Liver (tissue), 3 donors: Measurements from ENCODE around the gene MCMBP.

Experiments used
- CTCF ChIP-seq: fragments of 150-350 bp; IDR thresholded peaks from 2 replicates; pipeline ENCODE4 v1.5.1; 2017; ENCODE audit warnings: improper control_type of control experiment, low read depth, low read length; ENCODE audit not compliant: missing input control
- JUND ChIP-seq, 2 donors: IDR thresholded peaks; 2 replicates each; pipeline ENCODE4 v1.6.1; 2016; ENCODE audit warnings: antibody characterized with exemption in 2 of 2
- RAD21 ChIP-seq, 2 donors: IDR thresholded peaks; 2 replicates each; pipeline ENCODE4 v1.6.1; 2016; ENCODE audit warnings: antibody characterized with exemption in 2 of 2, mild to moderate bottlenecking in 2 of 2
- TF ChIP-seq, protein P1 (sequence below): IDR thresholded peaks from 2 replicates; pipeline ENCODE4 v1.6.1; 2016; ENCODE audit warnings: antibody characterized with exemption, mild to moderate bottlenecking
- TF ChIP-seq, protein P2 (sequence below): IDR thresholded peaks from 2 replicates; pipeline ENCODE4 v1.6.1; 2016; ENCODE audit warnings: antibody characterized with exemption
- donor health status: healthy.
- donor health status: healthy.

GRCh38 chr10:119786117-119786769 lies 86.4 kb downstream of the MCMBP start:
- no peak for TF ChIP-seq CTCF
- TF ChIP-seq, protein P1, sequence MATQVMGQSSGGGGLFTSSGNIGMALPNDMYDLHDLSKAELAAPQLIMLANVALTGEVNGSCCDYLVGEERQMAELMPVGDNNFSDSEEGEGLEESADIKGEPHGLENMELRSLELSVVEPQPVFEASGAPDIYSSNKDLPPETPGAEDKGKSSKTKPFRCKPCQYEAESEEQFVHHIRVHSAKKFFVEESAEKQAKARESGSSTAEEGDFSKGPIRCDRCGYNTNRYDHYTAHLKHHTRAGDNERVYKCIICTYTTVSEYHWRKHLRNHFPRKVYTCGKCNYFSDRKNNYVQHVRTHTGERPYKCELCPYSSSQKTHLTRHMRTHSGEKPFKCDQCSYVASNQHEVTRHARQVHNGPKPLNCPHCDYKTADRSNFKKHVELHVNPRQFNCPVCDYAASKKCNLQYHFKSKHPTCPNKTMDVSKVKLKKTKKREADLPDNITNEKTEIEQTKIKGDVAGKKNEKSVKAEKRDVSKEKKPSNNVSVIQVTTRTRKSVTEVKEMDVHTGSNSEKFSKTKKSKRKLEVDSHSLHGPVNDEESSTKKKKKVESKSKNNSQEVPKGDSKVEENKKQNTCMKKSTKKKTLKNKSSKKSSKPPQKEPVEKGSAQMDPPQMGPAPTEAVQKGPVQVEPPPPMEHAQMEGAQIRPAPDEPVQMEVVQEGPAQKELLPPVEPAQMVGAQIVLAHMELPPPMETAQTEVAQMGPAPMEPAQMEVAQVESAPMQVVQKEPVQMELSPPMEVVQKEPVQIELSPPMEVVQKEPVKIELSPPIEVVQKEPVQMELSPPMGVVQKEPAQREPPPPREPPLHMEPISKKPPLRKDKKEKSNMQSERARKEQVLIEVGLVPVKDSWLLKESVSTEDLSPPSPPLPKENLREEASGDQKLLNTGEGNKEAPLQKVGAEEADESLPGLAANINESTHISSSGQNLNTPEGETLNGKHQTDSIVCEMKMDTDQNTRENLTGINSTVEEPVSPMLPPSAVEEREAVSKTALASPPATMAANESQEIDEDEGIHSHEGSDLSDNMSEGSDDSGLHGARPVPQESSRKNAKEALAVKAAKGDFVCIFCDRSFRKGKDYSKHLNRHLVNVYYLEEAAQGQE, result no peak
- TF ChIP-seq JUND (IDR thresholded peaks at IDR 0.05), result no peak
- TF ChIP-seq, protein P2, sequence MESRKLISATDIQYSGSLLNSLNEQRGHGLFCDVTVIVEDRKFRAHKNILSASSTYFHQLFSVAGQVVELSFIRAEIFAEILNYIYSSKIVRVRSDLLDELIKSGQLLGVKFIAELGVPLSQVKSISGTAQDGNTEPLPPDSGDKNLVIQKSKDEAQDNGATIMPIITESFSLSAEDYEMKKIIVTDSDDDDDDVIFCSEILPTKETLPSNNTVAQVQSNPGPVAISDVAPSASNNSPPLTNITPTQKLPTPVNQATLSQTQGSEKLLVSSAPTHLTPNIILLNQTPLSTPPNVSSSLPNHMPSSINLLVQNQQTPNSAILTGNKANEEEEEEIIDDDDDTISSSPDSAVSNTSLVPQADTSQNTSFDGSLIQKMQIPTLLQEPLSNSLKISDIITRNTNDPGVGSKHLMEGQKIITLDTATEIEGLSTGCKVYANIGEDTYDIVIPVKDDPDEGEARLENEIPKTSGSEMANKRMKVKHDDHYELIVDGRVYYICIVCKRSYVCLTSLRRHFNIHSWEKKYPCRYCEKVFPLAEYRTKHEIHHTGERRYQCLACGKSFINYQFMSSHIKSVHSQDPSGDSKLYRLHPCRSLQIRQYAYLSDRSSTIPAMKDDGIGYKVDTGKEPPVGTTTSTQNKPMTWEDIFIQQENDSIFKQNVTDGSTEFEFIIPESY, result no peak
- no peak for TF ChIP-seq RAD21 (IDR thresholded peaks at IDR 0.05)
